GM12878 (cell line): ENCODE measurements around the gene NMBR. TPM values are rescaled to one million over a fixed set of nuclear protein-coding genes. Genes with fewer than 3 reads are reported as not detected.

ENCODE experiments used
- ATAC-seq: fragments of 200-7000 bp; cut with Tn5 transposase; 3 replicates; pipeline ENCODE4 v1.9.1; 2020; ENCODE audit warnings: mild to moderate bottlenecking, moderate library complexity
- BruUV-seq: library from RNA; stranded (reverse); fragments of 400-500 nt; replicated peaks from 2 replicates; lab custom pipeline; 2021; lab: Mats Ljungman, UMichigan
- CTCF ChIA-PET: fragments of 300-600 bp; sonication (Branson Sonifier 250); formaldehyde crosslinking; extraction: SDS; loops from one replicate; lab custom pipeline; 2021; ENCODE audit warnings: inconsistent platforms; lab: Yijun Ruan, JAX
- POLR2A ChIA-PET: fragments of 350-600 bp; formaldehyde crosslinking; extraction: SDS; loops from one replicate; lab custom pipeline; 2021; ENCODE audit warnings: inconsistent platforms; lab: Charles Lee
- RAD21 ChIA-PET: fragments of 300-600 bp; sonication (Branson Sonifier 250); formaldehyde crosslinking; loops from one replicate; lab custom pipeline; 2023; ENCODE audit warnings: antibody characterized with exemption; ENCODE audit not compliant: unreplicated experiment; lab: Charles Lee
- SMC1A ChIA-PET: fragments of 300-600 bp; sonication (Branson Sonifier 250); formaldehyde crosslinking; loops from one replicate; lab custom pipeline; 2023; ENCODE audit not compliant: unreplicated experiment, uncharacterized antibody; lab: Charles Lee
- DNase-seq: peaks from one replicate; pipeline ENCODE4 v3.0.0-alpha.2; 2011; ENCODE audit warnings: low read depth, low spot score
- FAIRE-seq: peaks from 3 replicates; lab custom pipeline; 2011; peaks lifted over from hg19 to GRCh38; lab: Jason Lieb, UNC
- H2AFZ ChIP-seq: 2 replicates; pipeline ENCODE4 v1.6.0; 2011; ENCODE audit warnings: low read depth, low read length, control low read depth; ENCODE audit not compliant: control insufficient read depth
- H3K27ac ChIP-seq: 2 replicates; pipeline ENCODE4 v1.5.1; 2011; ENCODE audit warnings: control low read depth; ENCODE audit not compliant: control insufficient read depth, insufficient read depth
- H3K27me3 ChIP-seq, 2 experiments: replicated peaks in 1 of 2; 2 replicates each; pipeline versions ENCODE4 v1.6.0 to v1.6.1; 2011; ENCODE audit warnings: low read length in 1 of 2; ENCODE audit not compliant: control insufficient read depth in 2 of 2, insufficient read depth in 2 of 2
- H3K36me3 ChIP-seq, 2 experiments: 2 replicates each; pipeline ENCODE4 v1.5.1; 2011; ENCODE audit warnings: low read length in 1 of 2; ENCODE audit not compliant: control insufficient read depth in 2 of 2, insufficient read depth in 2 of 2
- H3K4me1 ChIP-seq: 2 replicates; pipeline ENCODE4 v1.6.1; 2011; ENCODE audit warnings: mild to moderate bottlenecking, low read length, moderate library complexity, mixed read lengths; ENCODE audit not compliant: control insufficient read depth, insufficient read depth
- H3K4me2 ChIP-seq: 2 replicates; pipeline ENCODE4 v1.6.0; 2011; ENCODE audit warnings: control low read depth; ENCODE audit not compliant: control insufficient read depth, insufficient read depth
- H3K4me3 ChIP-seq: fragments of 200-600 bp; sonication (generic); 2 replicates; pipeline ENCODE4 v1.5.1; 2016
- H3K79me2 ChIP-seq: 2 replicates; pipeline ENCODE4 v1.6.0; 2011; ENCODE audit warnings: low read length; ENCODE audit not compliant: control insufficient read depth, insufficient read depth
- H3K9ac ChIP-seq: 2 replicates; pipeline ENCODE4 v1.8.0; 2011; ENCODE audit warnings: low read length, control low read depth, mixed read lengths; ENCODE audit not compliant: control insufficient read depth, insufficient read depth
- H3K9me3 ChIP-seq: replicated peaks from 3 replicates; pipeline ENCODE4 v1.5.1; 2011; ENCODE audit warnings: mild to moderate bottlenecking, low read length; ENCODE audit not compliant: control insufficient read depth, insufficient read depth
- H4K20me1 ChIP-seq: 2 replicates; pipeline ENCODE4 v1.6.0; 2011; ENCODE audit not compliant: control insufficient read depth, insufficient read depth
- BHLHE40 ChIP-seq, 2 experiments: fragments of 450-650 bp in 1 of 2; IDR thresholded peaks; 2 replicates each; pipeline ENCODE4 v1.6.1; 2011 to 2017; ENCODE audit warnings: low read depth in 2 of 2, borderline replicate concordance in 1 of 2, improper control_type of control experiment in 1 of 2, low read length in 1 of 2, mild to moderate bottlenecking in 1 of 2
- CBX5 ChIP-seq: sonication (generic); IDR thresholded peaks from 2 replicates; pipeline ENCODE4 v1.6.1; 2016; ENCODE audit warnings: low read depth, moderate library complexity, mild to moderate bottlenecking, inconsistent platforms
- ELK1 ChIP-seq: IDR thresholded peaks from 2 replicates; pipeline ENCODE4 v1.6.1; 2012; ENCODE audit warnings: low read depth, low read length, improper control_type of control experiment
- KDM1A ChIP-seq: fragments of 200-600 bp; sonication (generic); IDR thresholded peaks from 2 replicates; pipeline ENCODE4 v1.6.1; 2016; ENCODE audit warnings: borderline replicate concordance
- MEF2B ChIP-seq: fragments of 450-650 bp; IDR thresholded peaks from 2 replicates; pipeline ENCODE4 v1.6.1; 2018; ENCODE audit warnings: mild to moderate bottlenecking, moderate library complexity; ENCODE audit not compliant: partially characterized antibody, poor library complexity, severe bottlenecking
- MTA2 ChIP-seq: fragments of 450-650 bp; IDR thresholded peaks from 2 replicates; pipeline ENCODE4 v1.6.1; 2016; ENCODE audit warnings: low read depth, mild to moderate bottlenecking, moderate library complexity
- NFYA ChIP-seq: IDR thresholded peaks from 2 replicates; pipeline ENCODE4 v1.6.1; 2011; ENCODE audit warnings: low read depth, mild to moderate bottlenecking, low read length, improper control_type of control experiment, borderline replicate concordance
- NR2C1 ChIP-seq: fragments of 450-650 bp; IDR thresholded peaks from 2 replicates; pipeline ENCODE4 v1.6.1; 2017; ENCODE audit warnings: antibody characterized with exemption, mild to moderate bottlenecking, moderate library complexity
- POLR2A ChIP-seq: IDR thresholded peaks from 2 replicates; pipeline ENCODE4 v1.6.1; 2011; ENCODE audit warnings: low read depth, mild to moderate bottlenecking, low read length
- RFX5 ChIP-seq: IDR thresholded peaks from 2 replicates; pipeline ENCODE4 v1.6.1; 2011; ENCODE audit warnings: low read depth, low read length, improper control_type of control experiment
- SIN3A ChIP-seq: IDR thresholded peaks from 2 replicates; pipeline ENCODE4 v1.6.1; 2012; ENCODE audit warnings: low read depth, low read length, improper control_type of control experiment
- STAT1 ChIP-seq: fragments of 450-650 bp; conservative IDR thresholded peaks from 2 replicates; pipeline ENCODE4 v1.6.1; 2014; ENCODE audit warnings: antibody characterized with exemption, mild to moderate bottlenecking
- SUZ12 ChIP-seq: fragments of 200-600 bp; sonication (generic); IDR thresholded peaks from one replicate; pipeline ENCODE4 v1.6.1; 2018; ENCODE audit warnings: antibody characterized with exemption, mild to moderate bottlenecking; ENCODE audit not compliant: unreplicated experiment
- YBX1 ChIP-seq: fragments of 450-650 bp; IDR thresholded peaks from 2 replicates; pipeline ENCODE4 v1.6.1; 2016; ENCODE audit warnings: antibody characterized with exemption
- ZBTB33 ChIP-seq: fragments of 450-650 bp; IDR thresholded peaks from 2 replicates; pipeline ENCODE4 v1.6.1; 2017; ENCODE audit warnings: mild to moderate bottlenecking
- ZNF24 ChIP-seq: fragments of 450-650 bp; IDR thresholded peaks from 2 replicates; pipeline ENCODE4 v1.6.1; 2017; ENCODE audit warnings: antibody characterized with exemption, mild to moderate bottlenecking
- ZNF274 ChIP-seq: IDR thresholded peaks from one replicate; pipeline ENCODE4 v1.8.0; 2011; ENCODE audit not compliant: insufficient read length, insufficient read depth
- WGBS: methylation state at CpG from one replicate; pipeline ENCODE4 v1.1.6; 2016; ENCODE audit warnings: low lambda C conversion rate; ENCODE audit not compliant: insufficient replicate concordance, insufficient coverage; ENCODE audit errors: missing lambda C conversion rate; 5-methylcytosine and 5-hydroxymethylcytosine counted together
- in situ Hi-C: fragments of 300-500 bp; cut with MboI; formaldehyde crosslinking; loops from 9 replicates; pipeline ENCODE4 v1.14.3; 2018; ENCODE audit warnings: mixed read lengths
- intact Hi-C: fragments of 100-400 bp; cut with micrococcal nuclease; formaldehyde crosslinking; loops from one replicate; pipeline ENCODE4 v1.14.2; 2022; ENCODE audit not compliant: unreplicated experiment
- polyA plus RNA-seq, 11 experiments: library from polyadenylated mRNA; depleted of rRNA in 4 of 11; unstranded in 6 of 11; stranded (reverse) in 5 of 11; fragments of >200 nt; fragmentation: Nextera tagmentation in 4 of 11; fragmentation: Illumina TruSeq in 1 of 11; extraction: Ambion mirVana in 4 of 11; extraction: Trizol in 1 of 11; gene quantifications; 1 replicate in 1 of 11; 2 replicates in 10 of 11; pipeline versions ENCODE4 v1.2.1 to v1.2.3, GENCODE V29; 2011 to 2016; ENCODE audit warnings: inconsistent platforms in 2 of 11, missing spikeins in 2 of 11, low read depth in 1 of 11
- total RNA-seq, 4 experiments: library from RNA; depleted of rRNA in 3 of 4; stranded (reverse); fragments of >200 nt in 3 of 4; fragmentation: Illumina TruSeq in 1 of 4; extraction: Trizol in 1 of 4; gene quantifications; 2 replicates each; pipeline versions ENCODE4 v1.2.1 to v1.2.3, GENCODE V29; 2013 to 2021

NMBR gene
- total and polyA plus RNA-seq, 10 of the 15 experiments (the other 5 are each of a cell fraction or from before 2014, with no cell fraction given): not detected

GRCh38 chr6:142178129-142178528, 31.2 kb upstream of the NMBR start:
- Histone ChIP-seq H3K4me3 (no peak overlapping the region), H2AFZ (no peak overlapping the region), H3K36me3 (peaks cover 2 to 5% of the 10 kb centered on the region in 2 experiments; a peak in 3 of 4 replicates), H3K4me1 (no peaks in the 10 kb centered on the region)
- no peak for FAIRE-seq
- intact Hi-C loops (no loop called here), in situ Hi-C loops (no loop called here)
- RAD21 ChIA-PET: no interaction called here
- POLR2A ChIA-PET: no interaction called here
- TF ChIP-seq CBX5 (0 out of 2 replicates have a peak, but pooled peaks have one; percentile 39), ZNF24 (no peak)
- TF ChIP-seq, all 136 proteins: peak for 1
- Histone ChIP-seq H3K9me3 (no peaks in the 10 kb centered on the region; the same call in 2 of the 3 replicates), H4K20me1 (no peaks in the 10 kb centered on the region), H3K4me2 (no peak overlapping the region), H3K9ac (no peak overlapping the region), H3K27ac (no peak overlapping the region), H3K79me2 (no peaks in the 10 kb centered on the region), H3K27me3 (no peaks in the 10 kb centered on the region)
- ATAC-seq (no peak), DNase-seq (no peak)
- CTCF ChIA-PET: interaction anchor here (1.1 to 2.1 kb wide), 4 partner anchors 11 to 30 kb away, joined by 4 to 7 read pairs (median 5); no protein-coding TSS in a partner anchor
- BruUV-seq: no TSS peak
- SMC1A ChIA-PET: interaction anchor here (1.2 to 1.5 kb wide), 2 partner anchors 29 to 67 kb away, joined by 3 to 6 read pairs; no protein-coding TSS in a partner anchor

GRCh38 chr6:142174703-142175102, 27.8 kb upstream of the NMBR start:
- no peaks in the 10 kb centered on the region for H3K27me3 ChIP-seq
- ATAC-seq: no peak
- 95% methylated on average over 6 of the region's 6 CpGs for WGBS
- peaks cover 2 to 9% of the 10 kb centered on the region in 2 experiments; a peak in 3 of 4 replicates for H3K36me3 ChIP-seq
- no peaks in the 10 kb centered on the region for H4K20me1 ChIP-seq
- no peak overlapping the region for H2AFZ ChIP-seq
- no peak overlapping the region for H3K4me2 ChIP-seq
- no peak overlapping the region for H3K9ac ChIP-seq
- no peaks in the 10 kb centered on the region for H3K79me2 ChIP-seq
- TF ChIP-seq ELK1 (no peak), ZNF274 (no peak), YBX1 (no peak), KDM1A (no peak), SUZ12 (no peak), ZBTB33 (no peak), STAT1 (no peak), RFX5 (no peak), NR2C1 (no peak), NFYA (no peak), SIN3A (no peak), BHLHE40 (IDR thresholded peaks at IDR 0.05; ENCODE audit: borderline replicate concordance in 1 of 2, low read depth in 2 of 2, low read length in 1 of 2) (no peak), MEF2B (no peak), POLR2A (no peak), MTA2 (no peak)
- TF ChIP-seq, all 136 proteins: peak for 0
- intact Hi-C loops (no loop called here), in situ Hi-C loops (no loop called here)
- ChIA-PET POLR2A (no interaction called here), CTCF (interaction anchor here (0.9 kb wide), 1 partner anchor 19 kb away, joined by 3 read pairs; no protein-coding TSS in a partner anchor), SMC1A (no interaction called here), RAD21 (no interaction called here)
- DNase-seq: no peak
- Histone ChIP-seq H3K9me3 (no peaks in the 10 kb centered on the region; the same call in 2 of the 3 replicates), H3K27ac (no peak overlapping the region), H3K4me3 (no peak overlapping the region), H3K4me1 (no peaks in the 10 kb centered on the region)
- FAIRE-seq: no peak
- BruUV-seq: no TSS peak
